CD4-positive, alpha-beta T cell (primary cell): ENCODE data around the gene NMU. TPM values are rescaled to one million over a fixed set of nuclear protein-coding genes. Genes with fewer than 3 reads are reported as not detected.
A peak's percentile ranks its signal among the peaks of the same experiment; 100 is the strongest.
"Not testable (repeated sequence)": the region's sequence is repeated elsewhere in the genome, so short reads cannot be mapped to it uniquely, and the experiment has no call there.

Experiments
- ATAC-seq: fragments of 200-7000 bp; cut with Tn5 transposase; one replicate; pipeline ENCODE4 v1.10.0; 2022; ENCODE audit warnings: mild to moderate bottlenecking; ENCODE audit not compliant: poor library complexity
- CTCF ChIA-PET: fragments of 350-600 bp; sonication (Branson Sonifier 250); formaldehyde crosslinking; loops from one replicate; lab custom pipeline; 2021; ENCODE audit warnings: antibody characterized with exemption, inconsistent platforms; lab: Charles Lee
- POLR2A ChIA-PET: fragments of 350-600 bp; sonication (Branson Sonifier 250); formaldehyde crosslinking; loops from one replicate; lab custom pipeline; 2021; ENCODE audit warnings: antibody characterized with exemption, inconsistent platforms; lab: Charles Lee
- DNase-seq, 14 experiments: peaks; one replicate each; pipeline ENCODE4 v3.0.0-alpha.2; 2013 to 2020; ENCODE audit warnings: mixed read lengths in 2 of 14
- H3K27ac ChIP-seq, 2 donors: one replicate each; pipeline versions ENCODE4 v1.5.1 to v1.7.0; 2013; ENCODE audit warnings: low read length in 2 of 2, low read depth in 1 of 2, mild to moderate bottlenecking in 1 of 2
- H3K27me3 ChIP-seq, 2 experiments: 1 replicate in 1 of 2; 2 replicates in 1 of 2; pipeline versions ENCODE4 v1.6.1 to v1.7.0; 2013; ENCODE audit warnings: low read length in 2 of 2, control low read depth in 1 of 2, mild to moderate bottlenecking in 1 of 2, moderate library complexity in 1 of 2; ENCODE audit not compliant: insufficient read depth in 2 of 2, control insufficient read depth in 1 of 2
- H3K36me3 ChIP-seq: one replicate; pipeline ENCODE4 v1.6.1; 2013; ENCODE audit warnings: low read length, control low read depth; ENCODE audit not compliant: insufficient read depth
- H3K4me1 ChIP-seq: one replicate; pipeline ENCODE4 v1.6.1; 2013; ENCODE audit warnings: low read length, control low read depth; ENCODE audit not compliant: insufficient read depth
- H3K4me3 ChIP-seq: one replicate; pipeline ENCODE4 v1.5.1; 2013; ENCODE audit warnings: mild to moderate bottlenecking, low read length, moderate library complexity
- H3K9me3 ChIP-seq, 2 experiments: 1 replicate in 1 of 2; 2 replicates in 1 of 2; pipeline versions ENCODE4 v1.6.1 to v1.7.0; 2013; ENCODE audit warnings: low read length in 2 of 2, mild to moderate bottlenecking in 2 of 2, control low read depth in 1 of 2, moderate library complexity in 1 of 2; ENCODE audit not compliant: control insufficient read depth in 1 of 2, insufficient read depth in 1 of 2
- H3K27ac Mint-ChIP-seq: one replicate; pipeline ENCODE4 v1.8.0; 2020; ENCODE audit warnings: mixed read lengths
- H3K27me3 Mint-ChIP-seq: one replicate; pipeline ENCODE4 v1.8.0; 2021; ENCODE audit warnings: mixed read lengths
- H3K36me3 Mint-ChIP-seq: one replicate; pipeline ENCODE4 v1.8.0; 2021; ENCODE audit warnings: low read depth, mixed read lengths
- H3K4me1 Mint-ChIP-seq: one replicate; pipeline ENCODE4 v1.8.0; 2021; ENCODE audit warnings: low read depth, mixed read lengths
- H3K4me3 Mint-ChIP-seq: one replicate; pipeline ENCODE4 v1.8.0; 2020; ENCODE audit warnings: mild to moderate bottlenecking, mixed read lengths
- H3K9me3 Mint-ChIP-seq: one replicate; pipeline ENCODE4 v1.8.0; 2020; ENCODE audit warnings: mixed read lengths
- CTCF ChIP-seq: fragments of 200-600 bp; IDR thresholded peaks from one replicate; pipeline ENCODE4 v1.8.0; 2022; ENCODE audit warnings: antibody characterized with exemption, mild to moderate bottlenecking
- intact Hi-C, 2 experiments: fragments of 100-400 bp; cut with DNase I in 1 of 2; cut with micrococcal nuclease in 1 of 2; formaldehyde crosslinking; loops; one replicate each; pipeline versions ENCODE4 v1.15.1 to v1.9.0; 2023 to 2025; cut with DNase I, micrococcal nuclease
- total RNA-seq, 174 experiments: library from RNA in 2 of 174; stranded (reverse) in 2 of 174; gene quantifications; one replicate each; pipeline ENCODE4 v1.2.3 and lab custom pipeline; 2021 to 2026

Gene NMU
- total RNA-seq, 2 experiments from 2014 or later, result not detected

GRCh38 chr4:55560096-55560495 is 76.0 kb downstream of the NMU start:
- H3K27ac Mint-ChIP-seq, result no peak overlapping the region
- intact Hi-C loops, result no loop called here
- H3K4me1 ChIP-seq, result no peaks in the 10 kb centered on the region
- no peaks in the 10 kb centered on the region for H3K36me3 Mint-ChIP-seq
- no peaks in the 10 kb centered on the region for H3K9me3 Mint-ChIP-seq
- no peaks in the 10 kb centered on the region for H3K9me3 ChIP-seq
- TF ChIP-seq CTCF, result no peak
- H3K4me3 Mint-ChIP-seq, result no peak overlapping the region
- no peaks in the 10 kb centered on the region for H3K27me3 ChIP-seq
- ChIA-PET CTCF (no interaction called here), POLR2A (no interaction called here)
- no peak overlapping the region for H3K4me3 ChIP-seq
- no peak overlapping the region for H3K27ac ChIP-seq
- no peaks in the 10 kb centered on the region for H3K36me3 ChIP-seq
- H3K27me3 Mint-ChIP-seq, result peaks cover 4% of the 10 kb centered on the region
- DNase-seq (no peak), ATAC-seq (no peak)
- H3K4me1 Mint-ChIP-seq, result no peaks in the 10 kb centered on the region

- peak; percentile 78 for TF ChIP-seq CTCF
- no peaks in the 10 kb centered on the region for H3K36me3 Mint-ChIP-seq
- H3K4me3 ChIP-seq, result no peak overlapping the region
- H3K9me3 Mint-ChIP-seq, result no peaks in the 10 kb centered on the region
- no peaks in the 10 kb centered on the region for H3K9me3 ChIP-seq
- ATAC-seq, result peak; percentile 55
- H3K36me3 ChIP-seq, result no peaks in the 10 kb centered on the region
- no peaks in the 10 kb centered on the region for H3K4me1 Mint-ChIP-seq
- H3K27ac Mint-ChIP-seq, result no peak overlapping the region
- peak in 4 of 14 experiments; percentile 10 to 65 (median 62) for DNase-seq
- no peak overlapping the region for H3K27ac ChIP-seq
- H3K4me1 ChIP-seq, result no peaks in the 10 kb centered on the region
- POLR2A ChIA-PET, result interaction anchor here (0.7 to 1.1 kb wide), 2 partner anchors 9 to 10 kb away, joined by 3 to 5 read pairs; no protein-coding TSS in a partner anchor
- no peaks in the 10 kb centered on the region for H3K27me3 ChIP-seq
- peaks cover 4% of the 10 kb centered on the region for H3K27me3 Mint-ChIP-seq
- H3K4me3 Mint-ChIP-seq, result no peak overlapping the region
- intact Hi-C loops, result loop anchor here (1.0 to 10.0 kb wide), 9 partner anchors 107 to 1353 kb away; partner anchors contain the start of genes SRD5A3 (in 2 of the 2) and REST (in 1 of the 2)
- CTCF ChIA-PET, result interaction anchor here (0.7 to 1.5 kb wide), 9 partner anchors 8 to 242 kb away, joined by 3 to 5 read pairs (median 4); partner anchors contain the start of genes SRD5A3 and TMEM165
Measured at GRCh38 chr4:55554453-55555030, 81.6 kb downstream of the NMU start.

DNA sequence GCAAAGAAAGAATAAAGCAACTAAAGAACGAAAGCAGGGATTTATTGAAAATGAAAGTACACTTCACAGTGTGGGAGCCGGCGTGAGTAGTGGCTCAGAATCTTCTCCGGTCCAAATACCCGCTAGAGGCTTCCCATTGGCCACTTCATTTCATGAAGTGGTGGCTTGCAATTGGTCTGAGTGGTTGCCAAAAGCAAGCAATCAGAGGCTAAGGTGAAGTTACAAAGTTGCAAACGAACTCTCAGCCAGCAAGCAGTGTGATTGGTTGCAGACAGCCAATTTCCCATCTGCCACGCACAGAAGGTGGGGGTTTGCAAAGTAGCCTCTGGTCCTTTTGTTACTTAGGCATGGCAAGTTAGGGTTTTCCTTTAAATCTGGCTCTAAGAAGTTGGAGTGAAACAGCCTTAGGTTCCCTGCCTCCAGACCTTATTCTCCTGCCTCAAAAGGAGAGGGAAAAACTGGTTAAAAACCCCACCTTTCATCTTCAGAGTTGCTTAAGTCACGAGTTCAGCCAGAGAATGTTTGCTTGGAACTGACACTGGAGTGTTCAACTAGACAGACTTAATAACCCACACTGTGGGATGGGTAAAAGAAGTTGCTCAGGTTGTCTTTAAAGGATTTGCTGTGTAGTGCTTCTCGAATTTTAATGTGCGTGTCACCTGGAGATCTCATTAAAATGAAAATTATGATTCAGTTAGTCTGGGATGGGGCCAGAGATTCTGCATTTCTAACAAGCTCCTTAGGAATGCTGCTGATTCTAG is 82.5 kb downstream of the NMU start:
- peaks cover 4% of the 10 kb centered on the region for H3K27me3 Mint-ChIP-seq
- CTCF ChIA-PET, result interaction anchor here (1.5 kb wide), 1 partner anchor 241 kb away, joined by 4 read pairs; no protein-coding TSS in a partner anchor
- POLR2A ChIA-PET, result interaction anchor here (1.1 kb wide), 1 partner anchor 11 kb away, joined by 3 read pairs; no protein-coding TSS in a partner anchor
- DNase-seq (peak in 4 of 14 experiments; percentile 14 to 63 (median 49)), ATAC-seq (no peak)
- no peaks in the 10 kb centered on the region for H3K36me3 ChIP-seq
- no peaks in the 10 kb centered on the region for H3K4me1 Mint-ChIP-seq
- no peak overlapping the region for H3K4me3 Mint-ChIP-seq
- no peak overlapping the region for H3K27ac Mint-ChIP-seq
- H3K27me3 ChIP-seq, result no peaks in the 10 kb centered on the region
- H3K9me3 ChIP-seq, result no peaks in the 10 kb centered on the region
- no peaks in the 10 kb centered on the region for H3K4me1 ChIP-seq
- H3K27ac ChIP-seq, result no peak overlapping the region
- peak overlapping the region; percentile 9 for H3K4me3 ChIP-seq
- H3K9me3 Mint-ChIP-seq, result no peaks in the 10 kb centered on the region
- H3K36me3 Mint-ChIP-seq, result no peaks in the 10 kb centered on the region
- intact Hi-C loops, result loop anchor here (2.0 to 10.0 kb wide), 7 partner anchors 106 to 1354 kb away; partner anchors contain the start of genes REST (in 1 of the 2) and SRD5A3 (in 1 of the 2)
- no peak for TF ChIP-seq CTCF

DNA sequence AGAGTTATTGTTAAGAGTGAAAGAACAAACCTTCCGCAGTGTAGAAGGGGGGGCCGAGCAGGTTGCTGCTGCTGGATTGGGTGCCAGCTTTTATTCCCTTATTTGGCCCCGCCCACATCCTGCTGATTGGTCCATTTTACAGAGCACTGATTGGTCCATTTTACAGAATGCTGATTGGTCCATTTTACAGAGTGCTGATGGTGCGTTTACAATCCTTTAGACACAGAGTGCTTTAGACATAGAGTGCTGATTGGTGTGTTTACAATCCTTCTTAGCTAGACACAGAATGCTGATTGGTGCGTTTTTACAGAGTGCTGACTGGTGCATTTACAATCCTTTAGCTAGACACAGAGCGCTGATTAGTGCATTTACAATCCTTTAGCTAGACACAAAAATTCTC is 84.1 kb downstream of the NMU start:
- H3K9me3 ChIP-seq, H3K9me3 Mint-ChIP-seq, H3K4me1 Mint-ChIP-seq, ATAC-seq, H3K4me1 ChIP-seq, H3K27ac Mint-ChIP-seq, H3K36me3 ChIP-seq, H3K4me3 Mint-ChIP-seq, H3K4me3 ChIP-seq, H3K36me3 Mint-ChIP-seq, H3K27ac ChIP-seq, H3K27me3 Mint-ChIP-seq, POLR2A ChIA-PET, H3K27me3 ChIP-seq: not testable (repeated sequence)
- DNase-seq, result peak in 2 of 14 experiments; percentile 9 to 11
- intact Hi-C loops, result loop anchor here (5.0 to 10.0 kb wide), 5 partner anchors 105 to 1355 kb away; partner anchors contain the start of gene REST (in 1 of the 2)
- CTCF ChIA-PET, result interaction anchor here (1.3 kb wide), 1 partner anchor 206 kb away, joined by 3 read pairs; the partner anchor contains the start of gene SRD5A3
